Measurements from ENCODE around the gene ARHGAP44. TPM values are rescaled to one million over a fixed set of nuclear protein-coding genes. Genes with fewer than 3 reads are reported as not detected.

The ARHGAP44 gene
- total RNA-seq, 1 experiment from 2014 or later: 7.3 TPM

GRCh38 chr17:12927001-12927400 is 137.7 kb downstream of the ARHGAP44 start (continued):
- TF ChIP-seq CEBPB (IDR thresholded peaks at IDR 0.05; ENCODE audit: low read depth) (no peak), ZFX (IDR thresholded peaks at IDR 0.05) (no peak), RAD21 (IDR thresholded peaks at IDR 0.05; ENCODE audit: low read depth) (no peak), CBX3 (IDR thresholded peaks at IDR 0.05; ENCODE audit: low read depth) (no peak), EGR1 (IDR thresholded peaks at IDR 0.05; ENCODE audit: low read depth) (no peak), SP1 (IDR thresholded peaks at IDR 0.05; ENCODE audit: low read depth) (no peak), EZH2 (IDR thresholded peaks at IDR 0.05) (no peak), SIN3A (IDR thresholded peaks at IDR 0.05; ENCODE audit: low read depth) (no peak), FOSL1 (IDR thresholded peaks at IDR 0.05; ENCODE audit: low read depth) (no peak)
- TF ChIP-seq, protein P1, sequence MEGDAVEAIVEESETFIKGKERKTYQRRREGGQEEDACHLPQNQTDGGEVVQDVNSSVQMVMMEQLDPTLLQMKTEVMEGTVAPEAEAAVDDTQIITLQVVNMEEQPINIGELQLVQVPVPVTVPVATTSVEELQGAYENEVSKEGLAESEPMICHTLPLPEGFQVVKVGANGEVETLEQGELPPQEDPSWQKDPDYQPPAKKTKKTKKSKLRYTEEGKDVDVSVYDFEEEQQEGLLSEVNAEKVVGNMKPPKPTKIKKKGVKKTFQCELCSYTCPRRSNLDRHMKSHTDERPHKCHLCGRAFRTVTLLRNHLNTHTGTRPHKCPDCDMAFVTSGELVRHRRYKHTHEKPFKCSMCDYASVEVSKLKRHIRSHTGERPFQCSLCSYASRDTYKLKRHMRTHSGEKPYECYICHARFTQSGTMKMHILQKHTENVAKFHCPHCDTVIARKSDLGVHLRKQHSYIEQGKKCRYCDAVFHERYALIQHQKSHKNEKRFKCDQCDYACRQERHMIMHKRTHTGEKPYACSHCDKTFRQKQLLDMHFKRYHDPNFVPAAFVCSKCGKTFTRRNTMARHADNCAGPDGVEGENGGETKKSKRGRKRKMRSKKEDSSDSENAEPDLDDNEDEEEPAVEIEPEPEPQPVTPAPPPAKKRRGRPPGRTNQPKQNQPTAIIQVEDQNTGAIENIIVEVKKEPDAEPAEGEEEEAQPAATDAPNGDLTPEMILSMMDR (IDR thresholded peaks at IDR 0.05 in 2 of 3, conservative IDR thresholded peaks at IDR 0.05 in 1 of 3; ENCODE audit: borderline replicate concordance in 1 of 3, insufficient read depth in 1 of 3, low read depth in 2 of 3, low read length in 2 of 3): no peak
- TF ChIP-seq, protein P2, sequence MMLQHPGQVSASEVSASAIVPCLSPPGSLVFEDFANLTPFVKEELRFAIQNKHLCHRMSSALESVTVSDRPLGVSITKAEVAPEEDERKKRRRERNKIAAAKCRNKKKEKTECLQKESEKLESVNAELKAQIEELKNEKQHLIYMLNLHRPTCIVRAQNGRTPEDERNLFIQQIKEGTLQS (IDR thresholded peaks at IDR 0.05): no peak

GRCh38 chr17:12927541-12928425 is 138.5 kb downstream of the ARHGAP44 start:
- Histone ChIP-seq H3K36me3 (ENCODE audit: control insufficient read depth in 1 of 2, insufficient read depth in 2 of 2, low read length in 2 of 2) (no peaks in the 10 kb centered on the region), H3K9ac (ENCODE audit: low read length) (no peak overlapping the region), H3K4me3 (replicated peaks in 1 of 2; ENCODE audit: low read depth in 1 of 2, low read length in 2 of 2) (no peak overlapping the region), H2AFZ (ENCODE audit: low read depth, low read length, poor library complexity, severe bottlenecking) (no peak overlapping the region), H3K9me3 (ENCODE audit: control insufficient read depth in 1 of 2, insufficient read depth in 1 of 2, low read depth in 1 of 2, low read length in 2 of 2) (no peaks in the 10 kb centered on the region), H3K27me3 (ENCODE audit: insufficient read depth, low read length) (no peaks in the 10 kb centered on the region), H3K9me2 (ENCODE audit: insufficient read depth) (no peaks in the 10 kb centered on the region), H3K4me1 (ENCODE audit: control insufficient read depth in 1 of 2, insufficient read depth in 2 of 2, low read length in 2 of 2) (no peaks in the 10 kb centered on the region), H3K4me2 (ENCODE audit: low read length) (no peak overlapping the region), H3K79me2 (ENCODE audit: insufficient read depth, low read length) (no peaks in the 10 kb centered on the region), H4K20me1 (ENCODE audit: insufficient read depth) (no peaks in the 10 kb centered on the region), H3K27ac (ENCODE audit: low read depth, low read length) (no peak overlapping the region)
- POLR2A ChIA-PET: no interaction called here
- DNase-seq (ENCODE audit: low read depth, low spot score): no peak
- RAD21 ChIA-PET (ENCODE audit: low non-redundant PET in 1 of 2, low total read pairs in 2 of 2, uncharacterized antibody in 2 of 2, unreplicated experiment in 2 of 2): no interaction called here
- intact Hi-C loops (cut with micrococcal nuclease): loop anchor here (2.0 kb wide), 1 partner anchor 75 kb away; no protein-coding TSS in a partner anchor
- no TSS peak for BruUV-seq (replicated peaks)
- CTCF ChIA-PET: interaction anchor here (0.5 kb wide), 1 partner anchor 104 kb away, joined by 3 read pairs; no protein-coding TSS in a partner anchor
- ATAC-seq: no peak
- TF ChIP-seq POLR2AphosphoS5 (IDR thresholded peaks at IDR 0.05; ENCODE audit: low read depth, low read length) (no peak), CBX3 (IDR thresholded peaks at IDR 0.05; ENCODE audit: low read depth) (no peak), YY1 (IDR thresholded peaks at IDR 0.05; ENCODE audit: extremely low read depth, insufficient replicate concordance, low read depth, low read length) (no peak), ELF1 (IDR thresholded peaks at IDR 0.05; ENCODE audit: borderline replicate concordance, low read depth) (no peak), EZH2 (IDR thresholded peaks at IDR 0.05) (no peak), FOSL1 (IDR thresholded peaks at IDR 0.05; ENCODE audit: low read depth) (no peak), CEBPB (IDR thresholded peaks at IDR 0.05; ENCODE audit: low read depth) (no peak), JUND (IDR thresholded peaks at IDR 0.05) (no peak), ZBTB33 (IDR thresholded peaks at IDR 0.05; ENCODE audit: extremely low read depth, insufficient replicate concordance, low read length) (no peak), EGR1 (IDR thresholded peaks at IDR 0.05; ENCODE audit: low read depth) (no peak), RAD21 (IDR thresholded peaks at IDR 0.05; ENCODE audit: low read depth) (no peak)
- TF ChIP-seq, protein P2 (IDR thresholded peaks at IDR 0.05): no peak
- TF ChIP-seq, protein P1 (IDR thresholded peaks at IDR 0.05 in 2 of 3, conservative IDR thresholded peaks at IDR 0.05 in 1 of 3; ENCODE audit: borderline replicate concordance in 1 of 3, insufficient read depth in 1 of 3, low read depth in 2 of 3, low read length in 2 of 3): no peak
